ENCODE measurements around the gene UQCC3.
A peak's percentile ranks its signal among the peaks of the same experiment; 100 is the strongest.
"Not testable (repeated sequence)": the region's sequence is repeated elsewhere in the genome, so short reads cannot be mapped to it uniquely, and the experiment has no call there.

Gene UQCC3

GRCh38 chr11:62665599-62666258 lies 5.7 kb upstream of the UQCC3 start:
- DNase-seq: peak; percentile 72

- DNase-seq: peak; percentile 48
These were observed 5.1 kb upstream of the UQCC3 start for GRCh38 chr11:62666259-62666926.

GRCh38 chr11:62667460-62667859 lies 4.0 kb upstream of the UQCC3 start:
- no peak for DNase-seq

GRCh38 chr11:62669420-62670161 lies 1.9 kb upstream of the UQCC3 start:
- DNase-seq: no peak

GRCh38 chr11:62671236-62671607 lies 251 bp upstream of the UQCC3 start:
- DNase-seq: no peak

- no peak for DNase-seq
These were observed 1.7 kb downstream of the UQCC3 start for GRCh38 chr11:62673196-62673525.

GRCh38 chr11:62675415-62675814 lies 3.9 kb downstream of the UQCC3 start:
- not testable (repeated sequence) for DNase-seq

- DNase-seq: no peak
These were observed 5.2 kb downstream of the UQCC3 start for GRCh38 chr11:62676698-62677097.

- DNase-seq: no peak
These were observed 5.7 kb downstream of the UQCC3 start for GRCh38 chr11:62677156-62677555.

GRCh38 chr11:62677714-62678113 lies 6.2 kb downstream of the UQCC3 start:
- no peak for DNase-seq

- no peak for DNase-seq
These were observed 6.9 kb downstream of the UQCC3 start for GRCh38 chr11:62678433-62678769.

GRCh38 chr11:62678770-62679696 lies 7.6 kb downstream of the UQCC3 start, which contains the start of gene UBXN1:
Gene UBXN1, minus strand, starts transcription at chr11:62679073. Its CDS starts 150 bp downstream, at chr11:62678923.
- DNase-seq: peak; percentile 93

- DNase-seq: peak; percentile 43
These were observed 9.4 kb downstream of the UQCC3 start for GRCh38 chr11:62680825-62681240.

- no peak for DNase-seq
These were observed 11.0 kb downstream of the UQCC3 start for GRCh38 chr11:62682518-62682917.

- no peak for DNase-seq
These were observed 16.3 kb downstream of the UQCC3 start for GRCh38 chr11:62687508-62688396.

GRCh38 chr11:62688491-62688890 lies 17.0 kb downstream of the UQCC3 start:
- DNase-seq: no peak

GRCh38 chr11:62689421-62690183 lies 18.1 kb downstream of the UQCC3 start, which contains the start of gene LRRN4CL:
Gene LRRN4CL, minus strand, starts transcription at chr11:62689530. Its CDS starts 1,022 bp downstream, at chr11:62688508.
- no peak for DNase-seq

GRCh38 chr11:62693624-62694023 lies 22.2 kb downstream of the UQCC3 start:
- not testable (repeated sequence) for DNase-seq

- DNase-seq: peak; percentile 83
These were observed 23.1 kb downstream of the UQCC3 start for GRCh38 chr11:62694455-62695167.

- DNase-seq: no peak
These were observed 30.8 kb downstream of the UQCC3 start for GRCh38 chr11:62702246-62702645.

Measured in stimulated activated CD4-positive, alpha-beta T cell treated with anti-CD3 and anti-CD28 coated beads, Interleukin-15, amount 100 ng/mL, for 24 hours (primary cell).